ENCODE measurements around the gene LCP1. TPM values are rescaled to one million over a fixed set of nuclear protein-coding genes. Genes with fewer than 3 reads are reported as not detected.

The LCP1 gene
- total and polyA plus RNA-seq, 2 of the 13 experiments (the other 11 are each of a cell fraction or from before 2014, with no cell fraction given), result 1.6 TPM

- TF ChIP-seq SRSF1 (optimal IDR thresholded peaks at IDR 0.05; ENCODE audit: low read depth, low read length) (no peak), KLF15 (CRISPR knock-in tag; IDR thresholded peaks at IDR 0.05; ENCODE audit: borderline replicate concordance) (no peak), ZKSCAN1 (IDR thresholded peaks at IDR 0.05; ENCODE audit: low read length) (no peak), ZNF549 (CRISPR knock-in tag; IDR thresholded peaks at IDR 0.05) (no peak), TEF (CRISPR knock-in tag; IDR thresholded peaks at IDR 0.05) (no peak), HOXD1 (CRISPR knock-in tag; IDR thresholded peaks at IDR 0.05) (no peak; the same call in 1 of the 2 replicates), ZBTB49 (CRISPR knock-in tag; IDR thresholded peaks at IDR 0.05; ENCODE audit: borderline replicate concordance) (no peak), SYNCRIP (IDR thresholded peaks at IDR 0.05; ENCODE audit: insufficient read depth, low read depth, low read length) (no peak), FOXC1 (CRISPR knock-in tag; IDR thresholded peaks at IDR 0.05; ENCODE audit: borderline replicate concordance) (no peak), ZNF670 (CRISPR knock-in tag; IDR thresholded peaks at IDR 0.05; ENCODE audit: borderline replicate concordance) (no peak), ZNF678 (CRISPR knock-in tag; IDR thresholded peaks at IDR 0.05) (no peak), PHF5A (CRISPR knock-in tag; IDR thresholded peaks at IDR 0.05; ENCODE audit: low read depth, unreplicated experiment) (no peak), ZMAT3 (CRISPR knock-in tag; conservative IDR thresholded peaks at IDR 0.05) (no peak), ZNF468 (CRISPR knock-in tag; IDR thresholded peaks at IDR 0.05) (no peak), ZNF44 (CRISPR knock-in tag; IDR thresholded peaks at IDR 0.05) (no peak), ZSCAN22 (CRISPR knock-in tag; IDR thresholded peaks at IDR 0.05) (no peak), ATF6 (CRISPR knock-in tag; conservative IDR thresholded peaks at IDR 0.05) (no peak), KMT2A (CRISPR knock-in tag; IDR thresholded peaks at IDR 0.05) (no peak), USF2 (IDR thresholded peaks at IDR 0.05; ENCODE audit: low read depth, low read length) (no peak), USF2 (CRISPR knock-in tag; IDR thresholded peaks at IDR 0.05; ENCODE audit: borderline replicate concordance) (no peak)
- TF ChIP-seq, protein P1, sequence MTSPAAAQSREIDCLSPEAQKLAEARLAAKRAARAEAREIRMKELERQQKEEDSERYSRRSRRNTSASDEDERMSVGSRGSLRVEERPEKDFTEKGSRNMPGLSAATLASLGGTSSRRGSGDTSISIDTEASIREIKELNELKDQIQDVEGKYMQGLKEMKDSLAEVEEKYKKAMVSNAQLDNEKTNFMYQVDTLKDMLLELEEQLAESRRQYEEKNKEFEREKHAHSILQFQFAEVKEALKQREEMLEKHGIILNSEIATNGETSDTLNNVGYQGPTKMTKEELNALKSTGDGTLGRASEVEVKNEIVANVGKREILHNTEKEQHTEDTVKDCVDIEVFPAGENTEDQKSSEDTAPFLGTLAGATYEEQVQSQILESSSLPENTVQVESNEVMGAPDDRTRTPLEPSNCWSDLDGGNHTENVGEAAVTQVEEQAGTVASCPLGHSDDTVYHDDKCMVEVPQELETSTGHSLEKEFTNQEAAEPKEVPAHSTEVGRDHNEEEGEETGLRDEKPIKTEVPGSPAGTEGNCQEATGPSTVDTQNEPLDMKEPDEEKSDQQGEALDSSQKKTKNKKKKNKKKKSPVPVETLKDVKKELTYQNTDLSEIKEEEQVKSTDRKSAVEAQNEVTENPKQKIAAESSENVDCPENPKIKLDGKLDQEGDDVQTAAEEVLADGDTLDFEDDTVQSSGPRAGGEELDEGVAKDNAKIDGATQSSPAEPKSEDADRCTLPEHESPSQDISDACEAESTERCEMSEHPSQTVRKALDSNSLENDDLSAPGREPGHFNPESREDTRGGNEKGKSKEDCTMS (CRISPR knock-in tag; conservative IDR thresholded peaks at IDR 0.05), result no peak
These were observed 72.5 kb downstream of the LCP1 start (continued) for GRCh38 chr13:46109451-46109850.
